ENCODE results near the gene CCHCR1. TPM values are rescaled to one million over a fixed set of nuclear protein-coding genes. Genes with fewer than 3 reads are reported as not detected.
A peak's percentile ranks its signal among the peaks of the same experiment; 100 is the strongest.
"Not testable (repeated sequence)": the region's sequence is repeated elsewhere in the genome, so short reads cannot be mapped to it uniquely, and the experiment has no call there.

Gene CCHCR1
- total RNA-seq, 4 donors from 2014 or later = 28.3 to 86.6 (median 36.2) TPM

DNA sequence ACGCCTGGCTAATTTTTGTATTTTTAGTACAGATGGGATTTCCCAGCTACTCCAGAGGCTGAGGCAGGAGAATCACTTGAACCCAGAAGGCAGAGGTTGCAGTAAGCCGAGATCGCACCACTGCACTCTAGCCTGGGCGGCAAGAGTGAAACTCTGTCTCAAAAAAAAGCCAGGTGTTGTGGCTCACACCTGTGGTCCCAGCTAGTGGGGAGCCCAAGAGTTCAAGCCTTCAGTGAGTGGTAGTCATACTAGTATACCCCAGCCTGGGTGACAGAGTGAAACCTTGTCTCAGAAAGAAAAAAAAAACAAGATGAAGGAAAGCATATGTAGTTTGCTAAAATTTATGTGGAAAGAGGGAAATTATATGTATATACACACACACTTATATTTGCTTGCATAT, 32.9 kb upstream of the CCHCR1 start:
- Histone ChIP-seq H3K36me3 (no peaks in the 10 kb centered on the region), H3K4me3 (no peak overlapping the region), H3K4me1 (no peaks in the 10 kb centered on the region), H3K9me3 (no peaks in the 10 kb centered on the region), H3K27me3 (no peaks in the 10 kb centered on the region), H3K27ac (no peak overlapping the region)
- TF ChIP-seq POLR2A (IDR thresholded peaks at IDR 0.05) = no peak
- TF ChIP-seq CTCF (IDR thresholded peaks at IDR 0.05) = no peak
- no peak for DNase-seq

DNA sequence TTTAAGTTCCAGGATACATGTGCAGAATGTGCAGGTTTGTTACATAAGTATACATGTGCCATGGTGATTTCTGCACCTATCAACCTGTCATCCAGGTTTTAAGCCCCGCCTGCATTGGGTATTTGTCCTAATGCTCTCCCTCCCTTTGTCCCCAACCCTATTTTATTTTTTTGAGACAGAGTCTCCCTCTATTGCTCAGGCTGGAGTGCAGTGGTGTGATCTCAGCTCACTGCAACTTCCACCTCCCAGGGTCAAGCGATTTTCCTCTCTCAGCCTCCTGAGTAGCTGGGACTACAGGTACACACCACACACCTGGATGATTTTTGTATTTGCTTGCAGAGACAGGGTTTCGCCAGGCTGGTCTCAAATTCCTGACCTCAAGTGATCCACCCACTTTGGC, 31.6 kb upstream of the CCHCR1 start:
- H3K36me3 ChIP-seq, H3K4me1 ChIP-seq, H3K4me3 ChIP-seq, H3K27me3 ChIP-seq, H3K27ac ChIP-seq, H3K9me3 ChIP-seq, DNase-seq: not testable (repeated sequence)

- H3K27me3 ChIP-seq = no peaks in the 10 kb centered on the region
- DNase-seq = no peak
- H3K9me3 ChIP-seq = no peaks in the 10 kb centered on the region
- TF ChIP-seq CTCF (IDR thresholded peaks at IDR 0.05) = no peak
- peak in 1 of 2 donors; percentile 60 for TF ChIP-seq POLR2A (IDR thresholded peaks at IDR 0.05)
- H3K4me3 ChIP-seq = no peak overlapping the region
- no peaks in the 10 kb centered on the region for H3K4me1 ChIP-seq
- H3K36me3 ChIP-seq = no peaks in the 10 kb centered on the region
- peak overlapping the region in 3 of 4 donors; percentile 85 to 95 (median 92) for H3K27ac ChIP-seq
Measured at GRCh38 chr6:31187780-31188194, 30.2 kb upstream of the CCHCR1 start.

DNA sequence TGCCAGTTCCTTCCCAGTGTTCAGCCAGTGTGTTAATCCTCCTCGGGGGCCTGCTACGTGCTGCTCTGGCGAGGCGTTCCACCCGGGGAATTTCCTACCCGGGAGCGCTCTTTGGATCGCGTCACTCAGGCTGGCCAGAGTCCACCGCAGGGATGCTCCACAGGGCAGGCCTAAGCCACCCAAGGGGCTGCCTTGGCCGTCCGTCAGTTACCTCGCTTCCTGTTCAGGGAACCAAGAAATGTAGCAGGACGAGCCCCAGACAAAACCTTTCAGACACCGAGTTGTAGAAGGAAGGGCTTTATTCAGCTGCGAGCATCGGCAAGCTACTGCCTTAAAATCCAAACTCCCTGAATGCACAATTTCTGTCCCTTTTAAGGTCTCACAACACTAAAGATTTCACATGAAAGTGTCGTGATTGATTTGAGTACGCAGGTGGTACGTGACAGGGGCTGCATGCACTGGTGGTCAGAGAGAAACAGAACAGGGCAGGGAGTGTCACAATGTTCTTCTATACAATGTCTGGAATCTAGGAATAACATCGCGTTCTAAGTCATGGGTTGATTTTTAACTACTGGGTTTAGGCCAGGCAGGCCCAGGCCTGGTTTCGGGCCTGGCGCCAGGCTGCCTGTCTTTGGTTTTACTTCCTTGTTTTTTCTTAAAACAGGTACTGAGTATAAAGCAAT, 28.6 kb upstream of the CCHCR1 start:
- H3K27me3 ChIP-seq = no peaks in the 10 kb centered on the region
- DNase-seq = peak in 2 of 3 donors; percentile 90 to 91
- H3K9me3 ChIP-seq = no peaks in the 10 kb centered on the region
- H3K4me1 ChIP-seq = no peaks in the 10 kb centered on the region
- H3K27ac ChIP-seq = peak overlapping the region; percentile 73 to 95 (median 88)
- peaks cover 0 to 5% (median 0%) of the 10 kb centered on the region in 3 donors for H3K36me3 ChIP-seq
- peak overlapping the region in 3 of 4 donors; percentile 23 to 59 (median 55) for H3K4me3 ChIP-seq
- no peak for TF ChIP-seq CTCF (IDR thresholded peaks at IDR 0.05)
- peak; percentile 66 to 90 for TF ChIP-seq POLR2A (IDR thresholded peaks at IDR 0.05)

GRCh38 chr6:31185695-31186051, 28.1 kb upstream of the CCHCR1 start:
- not testable (repeated sequence) for H3K4me1 ChIP-seq, H3K36me3 ChIP-seq, H3K9me3 ChIP-seq, H3K27me3 ChIP-seq, DNase-seq
- peak overlapping the region; percentile 73 to 95 (median 88) for H3K27ac ChIP-seq
- peak overlapping the region in 3 of 4 donors; percentile 23 to 59 (median 55) for H3K4me3 ChIP-seq

- peaks cover 0 to 16% (median 0%) of the 10 kb centered on the region in 3 donors for H3K36me3 ChIP-seq
- not testable (repeated sequence) for DNase-seq, H3K4me1 ChIP-seq, H3K9me3 ChIP-seq, H3K27me3 ChIP-seq, H3K27ac ChIP-seq
- peak overlapping the region in 2 of 4 donors; percentile 55 to 59 for H3K4me3 ChIP-seq
Measured at GRCh38 chr6:31183859-31184258, 26.3 kb upstream of the CCHCR1 start.

DNA sequence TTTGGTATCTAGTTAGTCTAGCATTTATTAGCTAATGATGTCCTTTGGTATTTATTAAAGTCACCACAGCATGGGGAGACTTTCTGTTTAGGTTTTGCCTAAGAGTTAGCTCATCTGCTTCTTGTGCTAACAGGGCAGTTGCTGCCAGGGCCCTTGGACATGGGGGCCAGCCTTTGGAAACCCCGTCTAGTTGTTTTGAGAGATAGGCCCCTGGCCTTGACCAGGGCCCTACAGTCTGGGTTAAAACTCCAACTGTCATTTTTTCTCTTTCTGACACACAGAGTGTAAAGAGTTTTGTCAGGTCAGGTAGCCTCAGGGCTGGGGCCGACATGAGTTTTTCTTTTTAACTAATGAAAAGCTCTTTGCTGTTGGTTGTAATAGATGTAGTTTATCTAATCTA, 25.7 kb upstream of the CCHCR1 start:
- Histone ChIP-seq H3K36me3 (peaks cover 0 to 16% (median 0%) of the 10 kb centered on the region in 3 donors), H3K4me3 (peak overlapping the region in 2 of 4 donors; percentile 55 to 59)
- not testable (repeated sequence) for H3K27me3 ChIP-seq, H3K27ac ChIP-seq, H3K4me1 ChIP-seq, DNase-seq, H3K9me3 ChIP-seq

DNA sequence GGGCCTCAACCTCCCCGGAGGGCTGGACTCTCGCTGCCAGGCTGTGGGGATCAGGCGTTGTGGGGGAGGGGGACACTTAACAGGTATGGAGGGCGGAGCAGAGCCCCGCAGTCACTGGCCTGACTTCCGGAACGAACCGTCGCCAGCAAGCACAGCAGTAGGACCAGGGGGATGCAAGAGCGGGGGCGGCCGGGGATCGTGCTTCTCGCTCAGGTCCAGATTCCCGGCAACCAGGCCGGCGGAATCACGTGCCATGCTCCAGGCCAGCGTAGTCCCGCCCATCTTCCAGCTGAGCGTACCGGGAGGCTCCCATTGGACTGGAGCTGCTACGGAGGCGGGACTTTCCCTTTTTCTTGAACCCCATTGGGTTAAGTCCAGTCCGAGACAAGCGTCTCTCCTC, 22.9 kb upstream of the CCHCR1 start:
- Histone ChIP-seq H3K27me3 (no peaks in the 10 kb centered on the region), H3K9me3 (no peaks in the 10 kb centered on the region), H3K36me3 (peaks cover 0 to 24% (median 0%) of the 10 kb centered on the region in 3 donors), H3K4me1 (no peaks in the 10 kb centered on the region), H3K4me3 (peak overlapping the region; percentile 6 to 45 (median 27)), H3K27ac (no peak overlapping the region)
- TF ChIP-seq CTCF (IDR thresholded peaks at IDR 0.05) (no peak), POLR2A (IDR thresholded peaks at IDR 0.05) (no peak)
- DNase-seq = peak in 2 of 3 donors; percentile 58 to 63

Data from Peyer's patch (tissue), 4 donors.